NK-92 (cell line): Measurements from ENCODE around the gene PRKAR1A.
"Not testable (repeated sequence)": the region's sequence is repeated elsewhere in the genome, so short reads cannot be mapped to it uniquely, and the experiment has no call there.

Experiments
- DNase-seq: peaks from one replicate; lab custom pipeline; 2025; ENCODE audit not compliant: unreplicated experiment; lab: John Stamatoyannopoulos, UW

PRKAR1A gene

GRCh38 chr17:68511254-68511670 is 968 bp upstream of the PRKAR1A start:
- no peak for DNase-seq

- no peak for DNase-seq
Observed at GRCh38 chr17:68511671-68512246, 471 bp upstream of the PRKAR1A start.

GRCh38 chr17:68512960-68513474 is 787 bp downstream of the PRKAR1A start:
- no peak for DNase-seq

- no peak for DNase-seq
Observed at GRCh38 chr17:68513932-68514331, 1.7 kb downstream of the PRKAR1A start.

GRCh38 chr17:68514831-68515635 is 2.8 kb downstream of the PRKAR1A start:
- DNase-seq = no peak

- no peak for DNase-seq
Observed at GRCh38 chr17:68516732-68517131, 4.5 kb downstream of the PRKAR1A start.

- DNase-seq = not testable (repeated sequence)
Observed at GRCh38 chr17:68517605-68518004, 5.4 kb downstream of the PRKAR1A start.

GRCh38 chr17:68518063-68518815 is 6.0 kb downstream of the PRKAR1A start:
- no peak for DNase-seq

- not testable (repeated sequence) for DNase-seq
Observed at GRCh38 chr17:68519051-68519450, 6.8 kb downstream of the PRKAR1A start.

GRCh38 chr17:68519911-68520310 is 7.7 kb downstream of the PRKAR1A start:
- DNase-seq = no peak

GRCh38 chr17:68522266-68522665 is 10.0 kb downstream of the PRKAR1A start:
- no peak for DNase-seq

GRCh38 chr17:68526548-68526947 is 14.3 kb downstream of the PRKAR1A start:
- DNase-seq = no peak

GRCh38 chr17:68527314-68527713 is 15.1 kb downstream of the PRKAR1A start:
- DNase-seq = no peak

- DNase-seq = no peak
Observed at GRCh38 chr17:68531252-68531651, 19.0 kb downstream of the PRKAR1A start.

- no peak for DNase-seq
Observed at GRCh38 chr17:68532826-68533225, 20.6 kb downstream of the PRKAR1A start.

- DNase-seq = no peak
Observed at GRCh38 chr17:68533887-68534694, 21.9 kb downstream of the PRKAR1A start.

GRCh38 chr17:68534695-68535088 is 22.5 kb downstream of the PRKAR1A start:
- no peak for DNase-seq

GRCh38 chr17:68535922-68536321 is 23.7 kb downstream of the PRKAR1A start:
- DNase-seq = no peak

GRCh38 chr17:68539548-68540467 is 27.6 kb downstream of the PRKAR1A start:
- DNase-seq = no peak

GRCh38 chr17:68540981-68541380 is 28.8 kb downstream of the PRKAR1A start:
- DNase-seq = no peak
